Kidney (tissue), 14 donors: ENCODE results near the gene TRAPPC11. TPM values are rescaled to one million over a fixed set of nuclear protein-coding genes. Genes with fewer than 3 reads are reported as not detected.

Experiments
- DNase-seq, 5 donors: peaks; one replicate each; pipeline ENCODE4 v3.0.0-alpha.2; 2013 to 2020
- FAIRE-seq: peaks from 2 replicates; lab custom pipeline; 2012; peaks lifted over from hg19 to GRCh38; lab: Jason Lieb, UNC
- H3K27ac ChIP-seq, 2 donors: one replicate each; pipeline ENCODE4 v1.7.0; 2013; ENCODE audit warnings: low read depth in 2 of 2, low read length in 2 of 2, inconsistent platforms in 1 of 2
- H3K27me3 ChIP-seq: one replicate; pipeline ENCODE4 v1.7.1; 2013; ENCODE audit warnings: low read length, inconsistent platforms; ENCODE audit not compliant: control insufficient read depth, insufficient read depth
- H3K36me3 ChIP-seq, 3 donors: one replicate each; pipeline versions ENCODE4 v1.7.0 to v1.7.1; 2013; ENCODE audit warnings: low read length in 3 of 3, control low read depth in 1 of 3, inconsistent platforms in 1 of 3; ENCODE audit not compliant: insufficient read depth in 3 of 3, control insufficient read depth in 2 of 3
- H3K4me1 ChIP-seq, 3 donors: one replicate each; pipeline versions ENCODE4 v1.7.0 to v1.7.1; 2013; ENCODE audit warnings: low read length in 3 of 3, inconsistent platforms in 1 of 3, low read depth in 1 of 3; ENCODE audit not compliant: control insufficient read depth in 2 of 3, insufficient read depth in 2 of 3
- H3K4me3 ChIP-seq, 3 donors: one replicate each; pipeline versions ENCODE4 v1.7.0 to v1.8.1; 2013; ENCODE audit warnings: low read length in 3 of 3, control low read depth in 1 of 3, inconsistent platforms in 1 of 3
- H3K9ac ChIP-seq, 3 donors: one replicate each; pipeline versions ENCODE4 v1.7.0 to v1.7.1; 2013; ENCODE audit warnings: low read length in 3 of 3, control low read depth in 1 of 3, inconsistent platforms in 1 of 3
- H3K9me3 ChIP-seq, 3 donors: one replicate each; pipeline versions ENCODE4 v1.7.0 to v1.7.1; 2013; ENCODE audit warnings: low read length in 3 of 3, control low read depth in 1 of 3, inconsistent platforms in 1 of 3; ENCODE audit not compliant: control insufficient read depth in 2 of 3, insufficient read depth in 1 of 3
- CTCF ChIP-seq: IDR thresholded peaks from 3 replicates; pipeline ENCODE4 v1.5.1; 2012; ENCODE audit warnings: mild to moderate bottlenecking, moderate library complexity, borderline replicate concordance; ENCODE audit not compliant: insufficient read depth; ENCODE audit errors: extremely low read depth
- intact Hi-C: fragments of 100-400 bp; cut with DNase I; formaldehyde crosslinking; loops from one replicate; pipeline ENCODE4 v1.11.1; 2022
- polyA plus RNA-seq: library from polyadenylated mRNA; stranded (reverse); fragments of 350-450 nt; fragmentation: Illumina TruSeq; extraction: RNeasy Lipid Tissue Mini Kit (QIAGEN cat#74804); gene quantifications from one replicate; pipeline ENCODE4 v1.2.3, GENCODE V29; 2014; ENCODE audit warnings: low read depth, low replicate concordance; ENCODE audit not compliant: insufficient read depth
- total RNA-seq: library from RNA; stranded (reverse); fragmentation: NEBNext Ultra II Directional; extraction: Animal tissue kit (Norgen Biotek cat#: 25700); gene quantifications from one replicate; pipeline ENCODE4 v1.2.1, GENCODE V29; 2021
- donor health status: control.
- donor health status: control.
- donor health status: control.
- donor health status: control.
- donor health status: control.
- donor health status: DM: yes; HTN: yes; CAD: no.
- donor health status: Normal renal cell carcinoma (clear cell type).

TRAPPC11 gene
- total and polyA plus RNA-seq, 2 donors from 2014 or later, result 13.8 to 43.1 TPM

DNA sequence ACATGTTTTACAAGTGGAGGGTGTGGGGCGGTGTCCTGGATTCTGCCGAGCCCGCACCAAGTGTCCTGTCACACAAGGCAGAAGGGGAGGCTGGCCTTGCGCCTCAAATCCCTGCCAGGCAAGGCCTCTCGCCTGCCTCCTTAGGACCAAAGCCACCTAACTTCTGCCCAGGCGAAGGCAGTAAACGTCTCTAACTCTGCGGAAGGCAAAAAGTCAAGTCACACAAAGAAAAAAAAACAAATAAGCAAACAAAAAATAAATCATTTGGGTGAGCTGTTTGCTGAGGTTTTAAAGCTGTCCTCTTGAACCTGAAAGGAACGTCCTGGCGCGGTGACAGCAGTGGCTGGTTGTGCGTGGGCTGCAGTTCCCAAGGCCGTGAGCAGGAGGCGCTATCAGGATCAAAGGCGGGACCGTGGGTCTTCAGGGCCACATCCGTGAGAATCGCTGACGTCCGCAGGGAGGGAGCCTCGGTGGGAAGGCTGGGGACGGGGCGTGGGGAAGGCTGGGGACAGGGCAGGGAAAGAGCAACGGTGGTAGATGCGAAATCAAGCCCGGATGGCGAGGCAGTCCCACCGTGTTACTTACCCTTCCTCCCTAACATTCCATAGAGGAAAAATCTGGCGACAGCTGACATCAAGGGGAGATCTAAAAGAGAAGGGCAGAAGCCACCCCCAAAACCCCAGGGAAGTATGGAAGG lies 99.1 kb downstream of the TRAPPC11 start:
- Histone ChIP-seq H3K9ac (no peak overlapping the region), H3K27ac (no peak overlapping the region), H3K4me3 (no peak overlapping the region), H3K36me3 (no peaks in the 10 kb centered on the region), H3K27me3 (no peaks in the 10 kb centered on the region), H3K9me3 (no peaks in the 10 kb centered on the region), H3K4me1 (no peaks in the 10 kb centered on the region)
- DNase-seq, result peak; percentile 38 to 78 (median 61)
- intact Hi-C loops, result no loop called here
- TF ChIP-seq CTCF, result peak; percentile 14
- FAIRE-seq, result no peak

- no peaks in the 10 kb centered on the region for H3K9me3 ChIP-seq
- FAIRE-seq, result no peak
- TF ChIP-seq CTCF, result no peak
- no peaks in the 10 kb centered on the region for H3K36me3 ChIP-seq
- intact Hi-C loops, result no loop called here
- H3K27me3 ChIP-seq, result no peaks in the 10 kb centered on the region
- no peak for DNase-seq
- H3K4me1 ChIP-seq, result no peaks in the 10 kb centered on the region
- H3K27ac ChIP-seq, result no peak overlapping the region
- no peak overlapping the region for H3K9ac ChIP-seq
- no peak overlapping the region for H3K4me3 ChIP-seq
Observed at GRCh38 chr4:183758758-183759447, 99.8 kb downstream of the TRAPPC11 start.

DNA sequence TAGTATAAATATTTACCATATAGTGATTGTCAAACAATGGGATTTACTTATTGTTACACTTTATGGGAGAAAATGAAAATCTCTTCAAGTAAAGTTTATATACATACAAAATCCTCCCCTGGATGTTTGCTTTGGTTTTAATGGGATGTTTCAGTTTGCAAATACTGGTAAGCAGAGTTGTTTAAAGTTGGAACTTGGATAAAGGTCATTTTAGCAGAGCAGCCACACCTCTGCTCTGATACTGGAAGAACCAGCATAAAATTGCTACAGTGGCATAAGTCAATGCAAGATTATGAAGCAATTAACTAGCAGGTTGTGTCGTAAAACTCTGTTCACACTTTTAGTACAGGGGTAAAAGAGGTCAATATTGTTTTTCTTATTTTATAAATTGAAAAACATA lies 101.2 kb downstream of the TRAPPC11 start:
- DNase-seq (no peak), FAIRE-seq (no peak)
- H3K9ac ChIP-seq, result no peak overlapping the region
- intact Hi-C loops, result no loop called here
- peaks cover 0 to 2% (median 0%) of the 10 kb centered on the region in 3 donors for H3K4me1 ChIP-seq
- no peak for TF ChIP-seq CTCF
- no peaks in the 10 kb centered on the region for H3K27me3 ChIP-seq
- no peak overlapping the region for H3K27ac ChIP-seq
- H3K4me3 ChIP-seq, result no peak overlapping the region
- no peaks in the 10 kb centered on the region for H3K36me3 ChIP-seq
- no peaks in the 10 kb centered on the region for H3K9me3 ChIP-seq

Other genes starting within 250 kb of the TRAPPC11 start
- 15.3 TPM for gene CDKN2AIP, start 214.7 kb upstream of the TRAPPC11 start, total RNA-seq
- 11.7 TPM for gene CDKN2AIP, start 214.7 kb upstream of the TRAPPC11 start, polyA plus RNA-seq
- gene ING2, start 154.2 kb upstream of the TRAPPC11 start, total RNA-seq, result 7.8 TPM
- gene ING2, start 154.2 kb upstream of the TRAPPC11 start, polyA plus RNA-seq, result 17.3 TPM
- 17.7 TPM for gene RWDD4, start 108 bp upstream of the TRAPPC11 start, total RNA-seq
- 19.1 TPM for gene RWDD4, start 108 bp upstream of the TRAPPC11 start, polyA plus RNA-seq
- 31.8 TPM for gene STOX2, start 246.0 kb downstream of the TRAPPC11 start, total RNA-seq
- 0.69 TPM for gene STOX2, start 246.0 kb downstream of the TRAPPC11 start, polyA plus RNA-seq